HepG2 (cell line): ENCODE measurements around the gene CHRM5. TPM values are rescaled to one million over a fixed set of nuclear protein-coding genes. Genes with fewer than 3 reads are reported as not detected.
A peak's percentile ranks its signal among the peaks of the same experiment; 100 is the strongest.

Experiments
- AGO2 ChIP-seq: fragments of 200-400 bp; formaldehyde crosslinking; optimal IDR thresholded peaks from 2 replicates; pipeline ENCODE3; 2017; ENCODE audit warnings: mild to moderate bottlenecking, low read depth, low read length, moderate library complexity
- ATF1 ChIP-seq: IDR thresholded peaks from 2 replicates; pipeline ENCODE4 v1.6.1; 2016; ENCODE audit warnings: mild to moderate bottlenecking, control low read depth
- EP300 ChIP-seq, 3 experiments: sonication (generic) in 1 of 3; formaldehyde crosslinking in 1 of 3; IDR thresholded peaks; 2 replicates each; pipeline versions ENCODE4 v1.5.1 to v1.6.1; 2011 to 2020; ENCODE audit warnings: low read depth in 2 of 3, low read length in 2 of 3, borderline replicate concordance in 1 of 3, improper control_type of control experiment in 1 of 3, mild to moderate bottlenecking in 1 of 3, missing genetic modification reagents in 1 of 3, moderate library complexity in 1 of 3
- HMG20A ChIP-seq: IDR thresholded peaks from 2 replicates; pipeline ENCODE4 v1.6.1; 2016; ENCODE audit warnings: borderline replicate concordance
- HMGXB4 ChIP-seq, 2 experiments: sonication (generic) in 1 of 2; formaldehyde crosslinking in 1 of 2; IDR thresholded peaks; 2 replicates each; pipeline versions ENCODE4 v1.4.0 to v1.6.1; 2018 to 2020; ENCODE audit warnings: missing genetic modification reagents in 2 of 2, borderline replicate concordance in 1 of 2, low read depth in 1 of 2, mild to moderate bottlenecking in 1 of 2, missing biosample characterization in 1 of 2
- JARID2 ChIP-seq: sonication (generic); formaldehyde crosslinking; IDR thresholded peaks from 2 replicates; pipeline ENCODE4 v1.8.1; 2023; ENCODE audit warnings: missing genetic modification reagents, inconsistent platforms; ENCODE audit not compliant: insufficient replicate concordance
- JUN ChIP-seq: sonication (generic); formaldehyde crosslinking; IDR thresholded peaks from 2 replicates; pipeline ENCODE4 v1.4.0; 2020; ENCODE audit warnings: mild to moderate bottlenecking, missing genetic modification reagents
- KDM3A ChIP-seq: IDR thresholded peaks from 2 replicates; pipeline ENCODE4 v1.6.1; 2018; ENCODE audit warnings: low read depth, missing compliant biosample characterization
- NFATC3 ChIP-seq: sonication (generic); formaldehyde crosslinking; IDR thresholded peaks from 2 replicates; pipeline ENCODE4 v1.5.1; 2020; ENCODE audit warnings: mild to moderate bottlenecking, missing genetic modification reagents
- RBM39 ChIP-seq: fragments of 200-400 bp; formaldehyde crosslinking; IDR thresholded peaks from one replicate; pipeline ENCODE4 v1.6.1; 2018; ENCODE audit warnings: antibody characterized with exemption, mild to moderate bottlenecking, low read depth, low read length; ENCODE audit not compliant: poor library complexity, severe bottlenecking
- SKI ChIP-seq: fragments of 450-650 bp; IDR thresholded peaks from one replicate; pipeline ENCODE4 v1.6.1; 2018; ENCODE audit warnings: mild to moderate bottlenecking; ENCODE audit not compliant: partially characterized antibody
- TEAD2 ChIP-seq: sonication (generic); formaldehyde crosslinking; IDR thresholded peaks from 2 replicates; pipeline ENCODE4 v1.9.0; 2021; ENCODE audit warnings: missing genetic modification reagents
- ZBTB37 ChIP-seq: sonication (generic); formaldehyde crosslinking; IDR thresholded peaks from 2 replicates; pipeline ENCODE4 v1.4.0; 2020; ENCODE audit warnings: mild to moderate bottlenecking, missing genetic modification reagents
- ZNF251 ChIP-seq: sonication (generic); formaldehyde crosslinking; IDR thresholded peaks from 2 replicates; pipeline ENCODE4 v1.9.0; 2021; ENCODE audit warnings: mild to moderate bottlenecking, missing genetic modification reagents
- ZNF263 ChIP-seq: sonication (generic); formaldehyde crosslinking; IDR thresholded peaks from 2 replicates; pipeline ENCODE4 v1.4.0; 2020; ENCODE audit warnings: missing genetic modification reagents
- ZNF598 ChIP-seq: sonication (generic); formaldehyde crosslinking; IDR thresholded peaks from 2 replicates; pipeline ENCODE4 v1.5.1; 2020; ENCODE audit warnings: mild to moderate bottlenecking, missing genetic modification reagents, borderline replicate concordance
- ZNF619 ChIP-seq: sonication (generic); formaldehyde crosslinking; IDR thresholded peaks from 2 replicates; pipeline ENCODE4 v1.4.0; 2020; ENCODE audit warnings: mild to moderate bottlenecking, missing genetic modification reagents
- ZNF777 ChIP-seq: sonication (generic); formaldehyde crosslinking; IDR thresholded peaks from 2 replicates; pipeline ENCODE4 v1.4.0; 2020; ENCODE audit warnings: missing genetic modification reagents
- polyA plus RNA-seq, 8 experiments: library from polyadenylated mRNA; depleted of rRNA in 3 of 8; stranded (reverse) in 7 of 8; unstranded in 1 of 8; fragments of >200 nt; fragmentation: Illumina TruSeq in 4 of 8; extraction: Trizol in 4 of 8; gene quantifications; 2 replicates each; pipeline versions ENCODE4 v1.2.1 to v1.2.3, GENCODE V29; 2011 to 2016; ENCODE audit warnings: low read depth in 4 of 8, missing spikeins in 1 of 8, mixed read lengths in 1 of 8; ENCODE audit not compliant: insufficient read depth in 1 of 8
- total RNA-seq, 5 experiments: library from RNA; depleted of rRNA; stranded (reverse); fragments of >200 nt; fragmentation: Illumina TruSeq; extraction: Trizol; gene quantifications; 2 replicates each; pipeline ENCODE4 v1.2.3, GENCODE V29; 2016; ENCODE audit warnings: low read depth in 1 of 5
- TF ChIP-seq, protein P1 (sequence below): sonication (generic); formaldehyde crosslinking; IDR thresholded peaks from 2 replicates; pipeline ENCODE4 v1.8.0; 2022; ENCODE audit warnings: missing genetic modification reagents, low read depth, mild to moderate bottlenecking, borderline replicate concordance
- TF ChIP-seq, protein P2 (sequence below): sonication (generic); formaldehyde crosslinking; IDR thresholded peaks from 2 replicates; pipeline ENCODE4 v1.4.0; 2020; ENCODE audit warnings: missing genetic modification reagents, borderline replicate concordance

The CHRM5 gene
- total and polyA plus RNA-seq, 2 of the 13 experiments (the other 11 are each of a cell fraction or from before 2014, with no cell fraction given): not detected

DNA sequence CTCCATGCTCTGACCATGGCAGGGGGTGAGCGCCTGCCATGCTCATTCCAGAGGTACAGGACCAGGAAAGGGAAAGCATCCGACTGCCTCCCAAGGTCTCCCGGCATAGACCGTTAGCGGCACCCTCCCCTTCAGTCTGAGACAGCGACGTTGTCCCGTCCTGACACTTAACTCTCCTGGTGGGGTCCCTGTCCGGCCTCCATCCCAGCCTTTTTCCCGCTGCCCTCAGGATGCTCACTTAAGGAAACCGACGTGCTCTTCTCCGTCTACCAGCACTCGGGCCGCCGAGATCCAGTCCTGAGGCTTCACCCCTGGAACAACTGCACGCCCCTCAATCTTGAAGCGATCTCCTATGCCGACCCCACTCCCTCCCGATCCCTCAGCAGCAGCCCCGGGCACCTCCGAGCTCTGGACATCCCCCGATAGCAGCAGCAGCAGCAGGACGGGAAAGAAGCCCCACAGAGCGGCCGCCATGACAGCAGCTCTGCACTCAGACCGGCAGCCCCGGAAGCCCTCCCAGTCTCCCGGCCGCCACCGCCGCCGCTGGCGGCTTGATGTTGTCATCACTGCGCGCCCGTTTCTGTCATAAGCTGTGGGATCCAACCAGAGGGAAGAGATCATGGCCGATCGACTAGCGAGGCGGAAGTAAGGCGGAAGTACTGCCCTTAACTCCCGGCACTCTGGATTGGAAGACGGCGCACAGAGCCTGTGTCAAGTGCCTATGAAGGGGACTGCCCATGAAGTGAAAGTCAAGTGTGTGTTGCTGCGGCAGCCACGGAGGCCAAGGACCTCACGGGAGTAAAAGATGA lies 133.3 kb downstream of the CHRM5 start, which contains the start of the genes EMC7 and PGBD4 (continued):
- peak; percentile 99 for TF ChIP-seq ATF1 (CRISPR knock-in tag)
- no peak for TF ChIP-seq TEAD2 (CRISPR knock-in tag)
- TF ChIP-seq ZNF263 (CRISPR knock-in tag): 0 out of 2 replicates have a peak, but pooled peaks have one; percentile 4
- TF ChIP-seq ZNF251 (CRISPR knock-in tag): no peak
- TF ChIP-seq HMGXB4 (CRISPR knock-in tag; IDR thresholded peaks at IDR 0.05; ENCODE audit: borderline replicate concordance in 1 of 2, low read depth in 1 of 2): peak; percentile 16 to 68
- TF ChIP-seq EP300 (IDR thresholded peaks at IDR 0.05; ENCODE audit: low read depth in 2 of 2, low read length in 2 of 2): peak in 1 of 2 experiments; percentile 5; a peak in 1 of 4 replicates
- no peak for TF ChIP-seq EP300 (CRISPR knock-in tag; IDR thresholded peaks at IDR 0.05; ENCODE audit: borderline replicate concordance)
- TF ChIP-seq ZNF598 (CRISPR knock-in tag): peak; percentile 88
- TF ChIP-seq, protein P1, sequence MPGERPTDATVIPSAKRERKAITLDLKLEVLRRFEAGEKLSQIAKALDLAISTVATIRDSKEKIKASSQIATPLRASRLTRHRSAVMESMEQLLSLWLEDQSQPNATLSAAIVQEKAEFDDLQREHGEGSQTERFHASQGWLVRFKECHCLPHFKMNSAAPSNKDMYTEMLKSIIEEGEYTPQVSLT (CRISPR knock-in tag): no peak
- TF ChIP-seq NFATC3 (CRISPR knock-in tag): 0 out of 2 replicates have a peak, but pooled peaks have one; percentile 17
- peak; percentile 74 for TF ChIP-seq SKI
- TF ChIP-seq ZNF777 (CRISPR knock-in tag): peak; percentile 72
- 0 out of 2 replicates have a peak, but pooled peaks have one; percentile 67 for TF ChIP-seq ZNF619 (CRISPR knock-in tag)
- peak; percentile 59 for TF ChIP-seq AGO2
- TF ChIP-seq HMG20A (CRISPR knock-in tag): no peak
- TF ChIP-seq, protein P2, sequence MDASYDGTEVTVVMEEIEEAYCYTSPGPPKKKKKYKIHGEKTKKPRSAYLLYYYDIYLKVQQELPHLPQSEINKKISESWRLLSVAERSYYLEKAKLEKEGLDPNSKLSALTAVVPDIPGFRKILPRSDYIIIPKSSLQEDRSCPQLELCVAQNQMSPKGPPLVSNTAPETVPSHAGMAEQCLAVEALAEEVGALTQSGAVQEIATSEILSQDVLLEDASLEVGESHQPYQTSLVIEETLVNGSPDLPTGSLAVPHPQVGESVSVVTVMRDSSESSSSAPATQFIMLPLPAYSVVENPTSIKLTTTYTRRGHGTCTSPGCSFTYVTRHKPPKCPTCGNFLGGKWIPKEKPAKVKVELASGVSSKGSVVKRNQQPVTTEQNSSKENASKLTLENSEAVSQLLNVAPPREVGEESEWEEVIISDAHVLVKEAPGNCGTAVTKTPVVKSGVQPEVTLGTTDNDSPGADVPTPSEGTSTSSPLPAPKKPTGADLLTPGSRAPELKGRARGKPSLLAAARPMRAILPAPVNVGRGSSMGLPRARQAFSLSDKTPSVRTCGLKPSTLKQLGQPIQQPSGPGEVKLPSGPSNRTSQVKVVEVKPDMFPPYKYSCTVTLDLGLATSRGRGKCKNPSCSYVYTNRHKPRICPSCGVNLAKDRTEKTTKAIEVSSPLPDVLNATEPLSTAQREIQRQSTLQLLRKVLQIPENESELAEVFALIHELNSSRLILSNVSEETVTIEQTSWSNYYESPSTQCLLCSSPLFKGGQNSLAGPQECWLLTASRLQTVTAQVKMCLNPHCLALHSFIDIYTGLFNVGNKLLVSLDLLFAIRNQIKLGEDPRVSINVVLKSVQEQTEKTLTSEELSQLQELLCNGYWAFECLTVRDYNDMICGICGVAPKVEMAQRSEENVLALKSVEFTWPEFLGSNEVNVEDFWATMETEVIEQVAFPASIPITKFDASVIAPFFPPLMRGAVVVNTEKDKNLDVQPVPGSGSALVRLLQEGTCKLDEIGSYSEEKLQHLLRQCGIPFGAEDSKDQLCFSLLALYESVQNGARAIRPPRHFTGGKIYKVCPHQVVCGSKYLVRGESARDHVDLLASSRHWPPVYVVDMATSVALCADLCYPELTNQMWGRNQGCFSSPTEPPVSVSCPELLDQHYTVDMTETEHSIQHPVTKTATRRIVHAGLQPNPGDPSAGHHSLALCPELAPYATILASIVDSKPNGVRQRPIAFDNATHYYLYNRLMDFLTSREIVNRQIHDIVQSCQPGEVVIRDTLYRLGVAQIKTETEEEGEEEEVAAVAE (CRISPR knock-in tag): peak; percentile 97
- TF ChIP-seq RBM39: no peak
- TF ChIP-seq JARID2 (CRISPR knock-in tag): peak; percentile 43
- TF ChIP-seq KDM3A: no peak
- no peak for TF ChIP-seq JUN (CRISPR knock-in tag)
- no peak for TF ChIP-seq ZBTB37
